Choroid plexus epithelial cell (primary cell): ENCODE data around the gene PLG.

Experiments used
- DNase-seq: peaks from one replicate; pipeline ENCODE4 v3.0.0-alpha.2; 2010; ENCODE audit warnings: low read depth
- H3K4me3 ChIP-seq: 2 replicates; pipeline ENCODE4 v1.5.1; 2011; ENCODE audit warnings: low read depth, mild to moderate bottlenecking, control low read depth, low read length, moderate library complexity
- CTCF ChIP-seq: conservative IDR thresholded peaks from 2 replicates; pipeline ENCODE4 v1.5.1; 2011; ENCODE audit warnings: low read depth, mild to moderate bottlenecking, control low read depth, inconsistent platforms, low read length, moderate library complexity

Gene PLG

GRCh38 chr6:160755165-160755564 lies 53.1 kb downstream of the PLG start:
- H3K4me3 ChIP-seq, result no peak overlapping the region
- DNase-seq, result no peak
- TF ChIP-seq CTCF, result no peak

GRCh38 chr6:160756021-160756420 lies 54.0 kb downstream of the PLG start:
- no peak for DNase-seq
- no peak for TF ChIP-seq CTCF
- H3K4me3 ChIP-seq, result no peak overlapping the region

GRCh38 chr6:160756871-160757270 lies 54.8 kb downstream of the PLG start:
- H3K4me3 ChIP-seq, result no peak overlapping the region
- no peak for TF ChIP-seq CTCF
- no peak for DNase-seq

GRCh38 chr6:160764847-160765246 lies 62.8 kb downstream of the PLG start:
- DNase-seq, result no peak
- no peak for TF ChIP-seq CTCF
- no peak overlapping the region for H3K4me3 ChIP-seq

- DNase-seq, result no peak
These were observed 63.4 kb downstream of the PLG start for GRCh38 chr6:160765412-160765811.

GRCh38 chr6:160766657-160766988 lies 64.6 kb downstream of the PLG start:
- H3K4me3 ChIP-seq, result no peak overlapping the region
- no peak for DNase-seq
- TF ChIP-seq CTCF, result no peak

More at GRCh38 chr6:160765412-160765811, 63.4 kb downstream of the PLG start:
- TF ChIP-seq CTCF, result no peak
- H3K4me3 ChIP-seq, result no peak overlapping the region

GRCh38 chr6:160766989-160767646 lies 65.1 kb downstream of the PLG start:
- H3K4me3 ChIP-seq, result peak overlapping the region; percentile 28
- DNase-seq, result peak; percentile 34
- TF ChIP-seq CTCF, result peak; percentile 65
